Cerebellar nuclear complex (tissue), 1 donor: ENCODE data around the gene CDKN2AIP.

ENCODE experiments used
- DNase-seq, 2 experiments: peaks; one replicate each; lab custom pipeline; 2025; lab: John Stamatoyannopoulos, UW

Gene CDKN2AIP

DNA sequence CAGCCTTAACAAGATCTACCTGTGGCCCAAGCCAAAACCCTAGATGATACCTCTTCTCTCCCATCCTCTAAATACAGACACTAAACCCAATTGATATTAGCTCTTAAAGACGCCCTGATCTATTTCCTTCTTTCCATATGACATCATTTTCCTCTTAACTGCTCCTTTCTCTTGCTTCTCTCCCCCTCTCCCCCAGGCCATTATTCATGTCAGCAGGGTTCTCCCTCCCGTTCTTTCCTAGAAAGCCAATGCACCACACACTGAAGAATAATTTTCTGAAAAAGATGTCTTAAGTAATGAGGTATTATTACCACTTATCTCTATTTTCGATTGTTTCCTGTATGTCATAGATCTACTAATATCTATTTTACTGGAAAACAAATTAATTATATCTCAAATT, 50.7 kb downstream of the CDKN2AIP start:
- no peak for DNase-seq
